NT2/D1 (cell line): ENCODE data around the gene FN3K.
"Not testable (repeated sequence)": the region's sequence is repeated elsewhere in the genome, so short reads cannot be mapped to it uniquely, and the experiment has no call there.

Source experiments
- DNase-seq: peaks from one replicate; pipeline ENCODE4 v3.0.0-alpha.2; 2011; ENCODE audit warnings: low read depth, low spot score
- H3K27me3 ChIP-seq: 2 replicates; pipeline ENCODE4 v1.6.0; 2011; ENCODE audit warnings: mild to moderate bottlenecking; ENCODE audit not compliant: insufficient read length, insufficient read depth
- H3K36me3 ChIP-seq: 2 replicates; pipeline ENCODE4 v1.6.1; 2011; ENCODE audit warnings: mild to moderate bottlenecking, low read length, mixed read lengths; ENCODE audit not compliant: insufficient read depth, insufficient read length
- H3K4me1 ChIP-seq: 2 replicates; pipeline ENCODE4 v1.5.1; 2011; ENCODE audit not compliant: insufficient read depth, insufficient read length
- H3K4me3 ChIP-seq: 2 replicates; pipeline ENCODE4 v1.5.1; 2011; ENCODE audit warnings: low read depth; ENCODE audit not compliant: insufficient read length
- H3K9ac ChIP-seq: 2 replicates; pipeline ENCODE4 v1.6.0; 2011; ENCODE audit warnings: low read depth; ENCODE audit not compliant: insufficient read length
- H3K9me3 ChIP-seq: 2 replicates; pipeline ENCODE4 v1.5.1; 2011; ENCODE audit warnings: mild to moderate bottlenecking, low read length; ENCODE audit not compliant: insufficient read depth
- SUZ12 ChIP-seq: IDR thresholded peaks from 2 replicates; pipeline ENCODE4 v1.6.1; 2011; ENCODE audit not compliant: insufficient read length, insufficient read depth; ENCODE audit errors: extremely low read depth
- YY1 ChIP-seq: IDR thresholded peaks from 2 replicates; pipeline ENCODE4 v1.6.1; 2011; ENCODE audit not compliant: insufficient read length, insufficient read depth
- ZNF274 ChIP-seq: IDR thresholded peaks from 2 replicates; pipeline ENCODE4 v1.6.1; 2011; ENCODE audit warnings: mild to moderate bottlenecking, low read depth, low read length

The FN3K gene

DNA sequence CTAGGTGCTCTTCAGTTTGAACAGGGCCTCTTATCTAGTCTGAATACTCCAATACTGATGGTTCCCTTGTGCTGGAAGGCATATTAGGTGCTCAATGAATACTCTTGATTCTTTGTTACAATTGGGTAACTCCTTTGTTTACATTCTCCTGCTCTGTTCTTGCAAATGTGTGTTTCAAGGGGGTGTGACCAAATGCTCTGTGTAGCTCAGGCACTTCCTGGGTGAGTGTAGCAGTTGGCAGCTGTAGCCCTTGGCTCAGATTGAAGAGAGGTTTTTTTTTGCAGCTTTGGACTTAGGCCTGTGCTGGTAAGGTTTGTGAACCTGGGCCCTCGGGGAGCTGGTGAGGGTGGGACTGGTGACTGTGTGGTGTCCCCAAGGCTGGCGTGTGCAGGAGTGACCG lies 36.6 kb downstream of the FN3K start:
- Histone ChIP-seq H3K36me3 (peaks cover 80% of the 10 kb centered on the region), H3K9ac (no peak overlapping the region), H3K4me1 (peaks cover 4% of the 10 kb centered on the region), H3K4me3 (no peak overlapping the region), H3K27me3 (no peaks in the 10 kb centered on the region), H3K9me3 (no peaks in the 10 kb centered on the region; the same call in 1 of the 2 replicates)
- DNase-seq: no peak
- TF ChIP-seq SUZ12 (no peak), YY1 (no peak), ZNF274 (no peak)

DNA sequence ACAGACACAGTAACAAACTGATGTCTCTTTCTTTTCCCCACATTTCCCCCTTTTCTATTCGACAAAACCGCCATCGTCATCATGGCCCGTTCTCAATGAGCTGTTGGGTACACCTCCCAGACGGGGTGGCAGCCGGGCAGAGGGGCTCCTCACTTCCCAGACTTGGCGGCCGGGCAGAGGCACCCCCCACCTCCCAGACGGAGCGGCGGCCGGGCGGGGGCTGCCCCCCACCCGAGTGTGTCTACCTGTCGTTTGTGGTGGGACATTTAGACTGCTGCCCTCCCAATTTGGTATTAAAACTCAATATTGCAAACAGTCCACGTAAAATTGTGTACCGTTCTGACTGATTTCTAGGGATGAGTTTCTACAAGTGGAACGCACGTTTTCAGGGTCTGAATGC lies 39.0 kb downstream of the FN3K start:
- H3K4me1 ChIP-seq, DNase-seq, H3K27me3 ChIP-seq, H3K9ac ChIP-seq, H3K4me3 ChIP-seq, H3K9me3 ChIP-seq: not testable (repeated sequence)
- H3K36me3 ChIP-seq: peaks cover 63% of the 10 kb centered on the region

GRCh38 chr17:82775001-82775823 lies 39.8 kb downstream of the FN3K start:
- TF ChIP-seq YY1: no peak
- TF ChIP-seq ZNF274: no peak
- no peak for TF ChIP-seq SUZ12
- H3K9me3 ChIP-seq: no peaks in the 10 kb centered on the region; the same call in 1 of the 2 replicates
- peaks cover 61% of the 10 kb centered on the region for H3K36me3 ChIP-seq
- H3K9ac ChIP-seq: no peak overlapping the region
- H3K4me3 ChIP-seq: no peak overlapping the region
- no peak for DNase-seq
- H3K4me1 ChIP-seq: peaks cover 13% of the 10 kb centered on the region
- H3K27me3 ChIP-seq: no peaks in the 10 kb centered on the region

- Histone ChIP-seq H3K4me1 (peaks cover 16% of the 10 kb centered on the region), H3K4me3 (no peak overlapping the region), H3K9me3 (no peaks in the 10 kb centered on the region; the same call in 1 of the 2 replicates), H3K9ac (no peak overlapping the region), H3K27me3 (no peaks in the 10 kb centered on the region), H3K36me3 (peaks cover 55% of the 10 kb centered on the region)
- TF ChIP-seq SUZ12: no peak
- no peak for TF ChIP-seq YY1
- TF ChIP-seq ZNF274: no peak
- no peak for DNase-seq
Observed at GRCh38 chr17:82776454-82776853, 41.0 kb downstream of the FN3K start.

GRCh38 chr17:82777778-82778375 lies 42.5 kb downstream of the FN3K start:
- H3K9me3 ChIP-seq, H3K9ac ChIP-seq, H3K4me3 ChIP-seq, H3K27me3 ChIP-seq, DNase-seq: not testable (repeated sequence)
- Histone ChIP-seq H3K36me3 (peaks cover 55% of the 10 kb centered on the region), H3K4me1 (peaks cover 18% of the 10 kb centered on the region)

GRCh38 chr17:82779541-82779940 lies 44.1 kb downstream of the FN3K start:
- no peak overlapping the region for H3K4me3 ChIP-seq
- no peaks in the 10 kb centered on the region for H3K27me3 ChIP-seq
- H3K36me3 ChIP-seq: peaks cover 63% of the 10 kb centered on the region
- no peaks in the 10 kb centered on the region; the same call in 1 of the 2 replicates for H3K9me3 ChIP-seq
- no peak for TF ChIP-seq SUZ12
- no peak for TF ChIP-seq ZNF274
- no peak for TF ChIP-seq YY1
- peak overlapping the region; percentile 50 for H3K9ac ChIP-seq
- DNase-seq: no peak
- peaks cover 18% of the 10 kb centered on the region for H3K4me1 ChIP-seq

DNA sequence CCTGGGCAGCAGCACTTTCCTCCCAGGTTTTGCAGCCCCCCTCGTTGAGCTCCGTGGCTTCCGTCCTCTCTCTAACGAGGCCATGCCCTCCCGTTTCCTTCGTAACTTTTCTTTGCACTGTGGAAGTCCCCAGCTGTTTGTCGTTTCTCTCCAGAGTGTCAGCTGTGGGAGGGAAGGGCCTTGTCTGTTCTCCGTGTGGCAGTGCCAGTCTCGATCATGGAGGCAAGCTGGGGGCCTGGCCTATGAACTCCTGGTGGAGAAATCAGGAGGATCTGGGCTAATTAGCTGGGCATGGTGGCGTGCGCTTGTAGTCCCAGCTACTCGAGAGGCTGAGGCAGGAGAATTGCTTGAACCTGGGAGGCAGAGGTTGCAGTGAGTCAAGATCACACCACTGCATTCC lies 44.8 kb downstream of the FN3K start:
- H3K9me3 ChIP-seq: no peaks in the 10 kb centered on the region; the same call in 1 of the 2 replicates
- no peak overlapping the region for H3K4me3 ChIP-seq
- H3K27me3 ChIP-seq: no peaks in the 10 kb centered on the region
- peak overlapping the region; percentile 50 for H3K9ac ChIP-seq
- H3K36me3 ChIP-seq: peaks cover 62% of the 10 kb centered on the region
- TF ChIP-seq SUZ12: no peak
- TF ChIP-seq YY1: no peak
- no peak for TF ChIP-seq ZNF274
- no peak for DNase-seq
- H3K4me1 ChIP-seq: peaks cover 16% of the 10 kb centered on the region
